Measurements from ENCODE around the gene CRLF2. TPM values are rescaled to one million over a fixed set of nuclear protein-coding genes. Genes with fewer than 3 reads are reported as not detected.
"Not testable (repeated sequence)": the region's sequence is repeated elsewhere in the genome, so short reads cannot be mapped to it uniquely, and the experiment has no call there.

CRLF2 gene
- total RNA-seq, 1 experiment from 2014 or later = 2.3 TPM

- no peaks in the 10 kb centered on the region for H3K36me3 Mint-ChIP-seq (ENCODE audit: insufficient read depth, unreplicated experiment)
- intact Hi-C loops (cut with micrococcal nuclease; ENCODE audit: unreplicated experiment) = loop anchor here (5.0 kb wide), 1 partner anchor 32 kb away; no protein-coding TSS in a partner anchor
These were observed 27.3 kb upstream of the CRLF2 start for GRCh38 chrX:1239681-1240142.

DNA sequence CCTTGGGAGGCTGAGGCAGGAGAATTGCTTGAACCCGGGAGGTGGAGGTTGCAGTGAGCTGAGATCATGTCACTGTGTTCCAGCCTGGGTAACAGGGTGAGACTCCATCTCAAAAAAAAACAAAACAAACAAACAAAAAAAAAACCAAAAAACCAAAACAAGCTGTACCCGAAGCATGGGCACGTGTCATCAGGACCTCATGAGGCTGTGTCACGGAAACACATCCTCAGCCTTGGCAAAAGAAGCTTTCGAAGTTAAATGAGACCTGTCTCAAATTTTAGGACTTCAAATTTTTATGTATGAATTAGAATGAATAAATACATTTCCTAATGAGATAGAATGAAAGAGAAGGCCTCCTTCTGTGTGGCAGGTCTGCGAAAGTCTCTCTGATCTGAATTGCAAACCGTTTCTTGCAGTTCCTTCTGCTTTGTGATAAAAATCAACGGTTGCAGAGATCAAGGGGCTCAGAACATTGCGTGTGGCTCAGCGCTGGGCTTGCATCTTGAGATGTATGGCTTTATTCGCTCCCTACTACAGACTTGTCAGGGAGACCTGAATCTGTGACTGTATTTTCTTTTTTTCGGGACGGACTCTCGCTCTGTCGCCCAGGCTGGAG, 19.5 kb upstream of the CRLF2 start:
- CTCF ChIA-PET = no interaction called here
- Mint-ChIP-seq H3K4me3 (ENCODE audit: low read depth, unreplicated experiment) (no peak overlapping the region), H3K9me3 (ENCODE audit: low read depth, unreplicated experiment) (peaks cover 4% of the 10 kb centered on the region), H3K36me3 (ENCODE audit: insufficient read depth, unreplicated experiment) (no peaks in the 10 kb centered on the region), H3K27me3 (ENCODE audit: unreplicated experiment) (no peaks in the 10 kb centered on the region), H3K4me1 (ENCODE audit: low read depth, unreplicated experiment) (no peaks in the 10 kb centered on the region), H3K27ac (ENCODE audit: unreplicated experiment) (no peak overlapping the region)
- BruUV-seq (replicated peaks) = no TSS peak
- TF ChIP-seq, protein P1, sequence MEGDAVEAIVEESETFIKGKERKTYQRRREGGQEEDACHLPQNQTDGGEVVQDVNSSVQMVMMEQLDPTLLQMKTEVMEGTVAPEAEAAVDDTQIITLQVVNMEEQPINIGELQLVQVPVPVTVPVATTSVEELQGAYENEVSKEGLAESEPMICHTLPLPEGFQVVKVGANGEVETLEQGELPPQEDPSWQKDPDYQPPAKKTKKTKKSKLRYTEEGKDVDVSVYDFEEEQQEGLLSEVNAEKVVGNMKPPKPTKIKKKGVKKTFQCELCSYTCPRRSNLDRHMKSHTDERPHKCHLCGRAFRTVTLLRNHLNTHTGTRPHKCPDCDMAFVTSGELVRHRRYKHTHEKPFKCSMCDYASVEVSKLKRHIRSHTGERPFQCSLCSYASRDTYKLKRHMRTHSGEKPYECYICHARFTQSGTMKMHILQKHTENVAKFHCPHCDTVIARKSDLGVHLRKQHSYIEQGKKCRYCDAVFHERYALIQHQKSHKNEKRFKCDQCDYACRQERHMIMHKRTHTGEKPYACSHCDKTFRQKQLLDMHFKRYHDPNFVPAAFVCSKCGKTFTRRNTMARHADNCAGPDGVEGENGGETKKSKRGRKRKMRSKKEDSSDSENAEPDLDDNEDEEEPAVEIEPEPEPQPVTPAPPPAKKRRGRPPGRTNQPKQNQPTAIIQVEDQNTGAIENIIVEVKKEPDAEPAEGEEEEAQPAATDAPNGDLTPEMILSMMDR (IDR thresholded peaks at IDR 0.05; ENCODE audit: unreplicated experiment) = no peak
- intact Hi-C loops (cut with micrococcal nuclease; ENCODE audit: unreplicated experiment) = no loop called here
- no peak for DNase-seq

More at GRCh38 chrX:1239681-1240142, 27.3 kb upstream of the CRLF2 start:
- no peak overlapping the region for H3K27ac Mint-ChIP-seq (ENCODE audit: unreplicated experiment)
- no peak overlapping the region for H3K4me3 Mint-ChIP-seq (ENCODE audit: low read depth, unreplicated experiment)
- no peaks in the 10 kb centered on the region for H3K27me3 Mint-ChIP-seq (ENCODE audit: unreplicated experiment)
- BruUV-seq (replicated peaks) = no TSS peak
- no peak for DNase-seq
- CTCF ChIA-PET = no interaction called here
- H3K4me1 Mint-ChIP-seq (ENCODE audit: low read depth, unreplicated experiment) = peaks cover 8% of the 10 kb centered on the region
- TF ChIP-seq, protein P1 (IDR thresholded peaks at IDR 0.05; ENCODE audit: unreplicated experiment) = no peak
- no peaks in the 10 kb centered on the region for H3K9me3 Mint-ChIP-seq (ENCODE audit: low read depth, unreplicated experiment)

- intact Hi-C loops (cut with micrococcal nuclease; ENCODE audit: unreplicated experiment); H3K4me1 Mint-ChIP-seq (ENCODE audit: low read depth, unreplicated experiment); DNase-seq: not testable (repeated sequence)
These were observed 15.7 kb upstream of the CRLF2 start for GRCh38 chrX:1228101-1228500.

DNA sequence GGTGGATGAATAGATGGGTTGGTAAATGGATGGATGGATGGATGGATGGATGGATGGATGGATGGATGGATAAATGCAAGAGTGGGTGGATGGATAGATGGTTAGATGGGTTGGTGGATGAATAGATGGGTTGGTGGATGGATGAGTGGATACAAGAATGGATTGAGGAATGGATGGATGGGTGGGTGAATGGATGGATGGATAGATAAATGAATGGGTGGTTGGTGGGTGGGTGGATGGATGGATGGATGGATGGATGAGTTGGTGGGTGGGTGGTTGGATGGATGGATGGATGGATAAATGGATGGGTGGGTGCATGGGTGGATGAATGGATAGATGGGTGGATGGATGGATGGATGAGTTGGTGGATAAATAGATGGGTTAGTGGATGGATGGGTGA, 13.8 kb upstream of the CRLF2 start:
- no TSS peak for BruUV-seq (replicated peaks)

More at GRCh38 chrX:1228101-1228500, 15.7 kb upstream of the CRLF2 start:
- H3K27ac Mint-ChIP-seq (ENCODE audit: unreplicated experiment); H3K4me3 Mint-ChIP-seq (ENCODE audit: low read depth, unreplicated experiment); H3K27me3 Mint-ChIP-seq (ENCODE audit: unreplicated experiment); CTCF ChIA-PET; BruUV-seq (replicated peaks); H3K36me3 Mint-ChIP-seq (ENCODE audit: insufficient read depth, unreplicated experiment): not testable (repeated sequence)
- peaks cover 11% of the 10 kb centered on the region for H3K9me3 Mint-ChIP-seq (ENCODE audit: low read depth, unreplicated experiment)

DNA sequence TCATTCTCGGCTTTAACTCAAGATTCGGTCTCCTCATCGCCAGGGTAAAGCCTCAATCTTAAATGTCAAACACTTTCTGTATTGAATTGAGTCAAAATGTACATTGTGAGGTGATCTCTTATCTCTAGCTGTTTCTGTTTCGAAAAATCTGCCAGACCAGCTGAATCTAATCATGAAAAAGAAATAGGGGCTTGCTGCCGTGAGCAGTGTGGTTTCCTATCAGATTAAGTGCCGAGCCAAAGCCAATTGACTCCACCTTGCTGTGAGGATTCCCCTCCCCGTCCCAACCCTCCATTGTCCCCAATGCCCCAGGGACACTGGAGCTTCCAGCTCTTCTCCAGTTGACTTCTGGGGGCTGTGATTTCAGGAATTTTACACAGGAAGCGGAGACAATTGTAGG, 12.5 kb upstream of the CRLF2 start:
- CTCF ChIA-PET = no interaction called here
- Mint-ChIP-seq H3K4me3 (ENCODE audit: low read depth, unreplicated experiment) (no peak overlapping the region), H3K9me3 (ENCODE audit: low read depth, unreplicated experiment) (peaks cover 11% of the 10 kb centered on the region), H3K4me1 (ENCODE audit: low read depth, unreplicated experiment) (no peaks in the 10 kb centered on the region), H3K27me3 (ENCODE audit: unreplicated experiment) (no peaks in the 10 kb centered on the region), H3K36me3 (ENCODE audit: insufficient read depth, unreplicated experiment) (no peaks in the 10 kb centered on the region), H3K27ac (ENCODE audit: unreplicated experiment) (no peak overlapping the region)
- intact Hi-C loops (cut with micrococcal nuclease; ENCODE audit: unreplicated experiment) = no loop called here
- no peak for DNase-seq
- no TSS peak for BruUV-seq (replicated peaks)
- TF ChIP-seq, protein P1 (IDR thresholded peaks at IDR 0.05; ENCODE audit: unreplicated experiment) = no peak

More for the DNA sequence above, 13.8 kb upstream of the CRLF2 start:
- no peaks in the 10 kb centered on the region for H3K4me1 Mint-ChIP-seq (ENCODE audit: low read depth, unreplicated experiment)
- TF ChIP-seq, protein P1 (IDR thresholded peaks at IDR 0.05; ENCODE audit: unreplicated experiment) = no peak
- H3K27ac Mint-ChIP-seq (ENCODE audit: unreplicated experiment) = no peak overlapping the region
- intact Hi-C loops (cut with micrococcal nuclease; ENCODE audit: unreplicated experiment) = no loop called here
- no peak for DNase-seq
- CTCF ChIA-PET = no interaction called here
- H3K27me3 Mint-ChIP-seq (ENCODE audit: unreplicated experiment) = no peaks in the 10 kb centered on the region
- H3K4me3 Mint-ChIP-seq (ENCODE audit: low read depth, unreplicated experiment) = no peak overlapping the region
- H3K36me3 Mint-ChIP-seq (ENCODE audit: insufficient read depth, unreplicated experiment) = no peaks in the 10 kb centered on the region
- peaks cover 11% of the 10 kb centered on the region for H3K9me3 Mint-ChIP-seq (ENCODE audit: low read depth, unreplicated experiment)

All from Calu3 (cell line).